K562 (cell line): ENCODE data around the gene UTP20. TPM values are rescaled to one million over a fixed set of nuclear protein-coding genes. Genes with fewer than 3 reads are reported as not detected.

Experiments
- CTBP1 ChIP-seq: fragments of 450-650 bp; IDR thresholded peaks from 2 replicates; pipeline ENCODE4 v1.6.1; 2016; ENCODE audit warnings: borderline replicate concordance
- L3MBTL2 ChIP-seq: fragments of 450-650 bp; IDR thresholded peaks from 2 replicates; pipeline ENCODE4 v1.6.1; 2016; ENCODE audit warnings: mild to moderate bottlenecking, moderate library complexity
- SETDB1 ChIP-seq: IDR thresholded peaks from one replicate; pipeline ENCODE4 v1.6.1; 2012; ENCODE audit warnings: low read length, control low read depth, inconsistent platforms
- SREBF2 ChIP-seq: sonication (generic); formaldehyde crosslinking; IDR thresholded peaks from 2 replicates; pipeline ENCODE4 v1.4.0; 2020; ENCODE audit warnings: mild to moderate bottlenecking, missing genetic modification reagents
- ZBTB8A ChIP-seq: fragments of 450-650 bp; IDR thresholded peaks from 2 replicates; pipeline ENCODE4 v1.6.1; 2018; ENCODE audit warnings: mild to moderate bottlenecking, moderate library complexity; ENCODE audit not compliant: partially characterized antibody
- ZMIZ1 ChIP-seq, 2 experiments: fragments of 150-350 bp in 1 of 2; IDR thresholded peaks; 2 replicates each; pipeline ENCODE4 v1.6.1; 2012 to 2016; ENCODE audit warnings: low read depth in 2 of 2, low read length in 2 of 2, mild to moderate bottlenecking in 1 of 2, moderate library complexity in 1 of 2
- ZNF318 ChIP-seq, 2 experiments: fragments of 450-650 bp; IDR thresholded peaks; 2 replicates each; pipeline ENCODE4 v1.6.1; 2016; ENCODE audit warnings: mild to moderate bottlenecking in 2 of 2, borderline replicate concordance in 1 of 2, low read depth in 1 of 2, moderate library complexity in 1 of 2
- polyA plus RNA-seq, 8 experiments: library from polyadenylated mRNA; depleted of rRNA in 4 of 8; stranded (reverse) in 5 of 8; unstranded in 3 of 8; fragments of >200 nt; fragmentation: Nextera tagmentation in 2 of 8; fragmentation: Illumina TruSeq in 1 of 8; extraction: Ambion mirVana in 2 of 8; extraction: Trizol in 1 of 8; gene quantifications; 2 replicates each; pipeline versions ENCODE4 v1.2.1 to v1.2.3, GENCODE V29; 2011 to 2014; ENCODE audit warnings: inconsistent platforms in 1 of 8, missing spikeins in 1 of 8
- total RNA-seq, 7 experiments: library from RNA; depleted of rRNA in 6 of 7; stranded (reverse); fragments of >200 nt in 6 of 7; fragmentation: Illumina TruSeq in 2 of 7; extraction: Trizol in 2 of 7; gene quantifications; 2 replicates each; pipeline versions ENCODE4 v1.2.1 to v1.2.3, GENCODE V29; 2011 to 2021; ENCODE audit warnings: low replicate concordance in 1 of 7
- TF ChIP-seq, protein P1 (sequence below): fragments of 250-450 bp; sonication (Bioruptor Pico); IDR thresholded peaks from 2 replicates; pipeline ENCODE4 v1.5.0; 2020; ENCODE audit warnings: mild to moderate bottlenecking

UTP20 gene
- total and polyA plus RNA-seq, 9 of the 15 experiments (the other 6 are each of a cell fraction or from before 2014, with no cell fraction given) = 4.3 to 41.3 (median 20.7) TPM

- no peak for TF ChIP-seq ZNF318 (IDR thresholded peaks at IDR 0.05; ENCODE audit: borderline replicate concordance in 1 of 2, low read depth in 1 of 2)
- no peak for TF ChIP-seq L3MBTL2
- no peak for TF ChIP-seq ZMIZ1 (IDR thresholded peaks at IDR 0.05; ENCODE audit: low read depth in 2 of 2, low read length in 2 of 2)
- TF ChIP-seq, protein P1, sequence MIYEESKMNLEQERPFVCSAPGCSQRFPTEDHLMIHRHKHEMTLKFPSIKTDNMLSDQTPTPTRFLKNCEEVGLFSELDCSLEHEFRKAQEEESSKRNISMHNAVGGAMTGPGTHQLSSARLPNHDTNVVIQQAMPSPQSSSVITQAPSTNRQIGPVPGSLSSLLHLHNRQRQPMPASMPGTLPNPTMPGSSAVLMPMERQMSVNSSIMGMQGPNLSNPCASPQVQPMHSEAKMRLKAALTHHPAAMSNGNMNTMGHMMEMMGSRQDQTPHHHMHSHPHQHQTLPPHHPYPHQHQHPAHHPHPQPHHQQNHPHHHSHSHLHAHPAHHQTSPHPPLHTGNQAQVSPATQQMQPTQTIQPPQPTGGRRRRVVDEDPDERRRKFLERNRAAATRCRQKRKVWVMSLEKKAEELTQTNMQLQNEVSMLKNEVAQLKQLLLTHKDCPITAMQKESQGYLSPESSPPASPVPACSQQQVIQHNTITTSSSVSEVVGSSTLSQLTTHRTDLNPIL (CRISPR knock-in tag) = no peak
- TF ChIP-seq SREBF2 (CRISPR knock-in tag) = no peak
- TF ChIP-seq SETDB1 = no peak
- no peak for TF ChIP-seq CTBP1
- TF ChIP-seq ZBTB8A = no peak
- TF ChIP-seq, all 486 proteins: peak for 0
Observed at GRCh38 chr12:101230547-101230946, 49.4 kb upstream of the UTP20 start (continued).
